HepG2 (cell line): ENCODE measurements around the gene DNMT3A.

Source experiments
- ATF2 ChIP-seq: sonication (generic); formaldehyde crosslinking; IDR thresholded peaks from 2 replicates; pipeline ENCODE4 v1.4.0; 2020; ENCODE audit warnings: missing genetic modification reagents
- CEBPB ChIP-seq: IDR thresholded peaks from 2 replicates; pipeline ENCODE4 v1.6.1; 2011; ENCODE audit warnings: low read depth, low read length, improper control_type of control experiment, borderline replicate concordance
- CHD2 ChIP-seq: IDR thresholded peaks from 2 replicates; pipeline ENCODE4 v1.6.1; 2011; ENCODE audit warnings: low read depth, low read length, improper control_type of control experiment
- EP300 ChIP-seq, 3 experiments: sonication (generic) in 1 of 3; formaldehyde crosslinking in 1 of 3; IDR thresholded peaks; 2 replicates each; pipeline versions ENCODE4 v1.5.1 to v1.6.1; 2011 to 2020; ENCODE audit warnings: low read depth in 2 of 3, low read length in 2 of 3, borderline replicate concordance in 1 of 3, improper control_type of control experiment in 1 of 3, mild to moderate bottlenecking in 1 of 3, missing genetic modification reagents in 1 of 3, moderate library complexity in 1 of 3
- HDAC6 ChIP-seq: fragments of 200-600 bp; sonication (generic); IDR thresholded peaks from 2 replicates; pipeline ENCODE4 v1.7.0; 2017; ENCODE audit warnings: mild to moderate bottlenecking, antibody characterized with exemption, low read length, low read depth
- KDM2A ChIP-seq: sonication (generic); formaldehyde crosslinking; IDR thresholded peaks from 2 replicates; pipeline ENCODE4 v1.4.0; 2020; ENCODE audit warnings: low read depth, missing genetic modification reagents, borderline replicate concordance
- RBAK ChIP-seq: sonication (generic); formaldehyde crosslinking; IDR thresholded peaks from 2 replicates; pipeline ENCODE4 v1.5.1; 2020; ENCODE audit warnings: mild to moderate bottlenecking, missing genetic modification reagents
- SYNCRIP ChIP-seq: fragments of 200-400 bp; formaldehyde crosslinking; IDR thresholded peaks from 2 replicates; pipeline ENCODE4 v1.6.1; 2018; ENCODE audit warnings: mild to moderate bottlenecking, low read depth, low read length; ENCODE audit not compliant: insufficient read depth
- ZNF263 ChIP-seq: sonication (generic); formaldehyde crosslinking; IDR thresholded peaks from 2 replicates; pipeline ENCODE4 v1.4.0; 2020; ENCODE audit warnings: missing genetic modification reagents
- ZNF30 ChIP-seq: sonication (generic); formaldehyde crosslinking; IDR thresholded peaks from 2 replicates; pipeline ENCODE4 v1.5.0; 2020; ENCODE audit warnings: mild to moderate bottlenecking, missing genetic modification reagents
- ZNF574 ChIP-seq: sonication (generic); formaldehyde crosslinking; IDR thresholded peaks from 2 replicates; pipeline ENCODE4 v1.4.0; 2020; ENCODE audit warnings: missing genetic modification reagents
- ZNF7 ChIP-seq: IDR thresholded peaks from 2 replicates; pipeline ENCODE4 v1.6.1; 2016; ENCODE audit warnings: missing biosample characterization, missing genetic modification reagents

- no peak for TF ChIP-seq ZNF263
- TF ChIP-seq KDM2A (CRISPR knock-in tag), result no peak
- no peak for TF ChIP-seq CEBPB
- TF ChIP-seq ZNF574 (CRISPR knock-in tag), result no peak
- no peak for TF ChIP-seq EP300 (IDR thresholded peaks at IDR 0.05; ENCODE audit: low read depth in 2 of 2, low read length in 2 of 2)
- no peak for TF ChIP-seq EP300 (CRISPR knock-in tag; IDR thresholded peaks at IDR 0.05; ENCODE audit: borderline replicate concordance)
- TF ChIP-seq ZNF7 (CRISPR knock-in tag), result no peak
- no peak for TF ChIP-seq ZNF30 (CRISPR knock-in tag)
- no peak for TF ChIP-seq CHD2
- no peak for TF ChIP-seq HDAC6
- no peak for TF ChIP-seq ATF2 (CRISPR knock-in tag)
- TF ChIP-seq RBAK (CRISPR knock-in tag), result no peak
- no peak for TF ChIP-seq SYNCRIP
Observed at GRCh38 chr2:25213229-25213628, 128.5 kb downstream of the DNMT3A start.
